Anterior cingulate cortex (tissue), 58 donors: ENCODE data around the gene AGAP1.

Experiments
- DNase-seq, 58 donors: peaks; one replicate each; lab custom pipeline; 2025; lab: John Stamatoyannopoulos, UW

The AGAP1 gene

DNA sequence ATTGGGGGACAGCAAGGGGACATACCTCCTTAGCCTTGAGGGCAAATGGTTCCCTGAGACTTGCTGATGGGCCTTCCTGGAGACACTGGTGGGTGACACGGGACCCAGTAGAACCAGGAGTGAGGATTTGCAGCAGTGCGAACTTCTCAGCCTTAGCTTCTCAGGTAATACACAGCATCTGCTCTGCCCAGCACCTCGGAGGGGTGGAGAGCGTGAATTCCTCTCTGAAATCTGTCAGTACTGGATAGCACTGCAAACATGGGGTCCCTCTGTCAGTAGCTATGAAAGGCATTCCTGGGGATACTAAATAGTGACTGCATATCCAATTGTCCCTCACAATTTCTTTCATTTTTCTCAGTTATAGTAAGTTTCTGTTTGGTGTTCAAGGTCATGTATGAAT, 522.7 kb downstream of the AGAP1 start:
- no peak for DNase-seq

DNA sequence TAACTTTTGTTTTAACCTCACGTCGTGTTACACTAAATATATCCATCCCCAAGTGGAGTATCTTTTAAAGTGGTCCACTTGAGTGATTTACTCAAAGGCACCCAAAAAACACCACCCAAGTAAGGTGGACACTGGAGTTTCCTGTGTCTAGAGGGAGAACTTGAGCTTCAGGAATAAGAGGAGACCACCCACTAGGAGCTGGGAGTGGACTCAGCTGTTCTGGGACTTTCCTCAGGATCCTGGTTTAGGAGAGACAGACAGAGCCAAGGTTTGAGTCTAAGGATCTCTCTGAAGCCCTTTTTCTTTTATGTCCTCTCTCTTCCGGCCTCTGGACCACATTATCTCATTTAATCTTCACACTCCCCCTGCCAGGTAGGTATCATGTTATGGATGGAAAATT, 523.6 kb downstream of the AGAP1 start:
- DNase-seq, result no peak

DNA sequence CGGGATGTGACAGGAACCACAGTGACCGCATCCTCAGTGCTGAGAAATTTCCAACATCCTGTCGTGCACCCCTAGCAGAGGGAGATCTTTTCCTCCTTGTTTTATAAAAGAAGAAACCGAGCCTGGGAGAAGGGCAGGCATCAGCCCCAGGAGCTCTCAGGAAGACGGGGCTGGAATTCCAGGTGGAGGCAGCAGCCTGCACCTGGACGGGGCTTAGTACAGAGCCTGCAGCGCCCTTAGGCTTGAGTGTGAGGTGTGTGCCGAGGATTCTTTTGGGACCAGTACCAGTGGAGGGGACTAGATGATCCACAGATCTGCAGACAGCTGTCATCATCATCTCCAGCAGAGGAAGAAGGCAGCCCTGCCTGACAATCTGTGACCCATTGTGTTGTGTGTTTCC, 525.6 kb downstream of the AGAP1 start:
- no peak for DNase-seq

GRCh38 chr2:236021499-236022057, 527.7 kb downstream of the AGAP1 start:
- no peak for DNase-seq

GRCh38 chr2:236022128-236022527, 528.3 kb downstream of the AGAP1 start:
- DNase-seq, result no peak

DNA sequence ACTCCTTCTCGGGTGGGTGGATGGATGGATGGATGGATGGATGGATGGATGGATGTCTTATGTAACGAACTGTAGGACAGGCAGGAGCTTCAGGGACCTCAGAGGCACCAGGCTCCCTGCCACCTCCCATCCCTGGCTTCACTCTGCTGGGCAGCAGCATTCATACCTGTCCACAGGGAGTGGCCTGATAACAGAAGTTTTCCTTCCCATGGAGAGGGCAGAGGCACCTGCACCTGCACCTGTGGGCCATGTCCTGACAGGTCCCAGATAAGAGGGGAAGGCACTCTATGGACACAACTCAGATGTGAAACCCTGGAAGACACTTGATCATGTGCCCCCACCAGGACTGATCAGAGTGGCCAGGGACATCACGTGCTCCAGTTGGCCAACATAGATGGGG, 532.0 kb downstream of the AGAP1 start:
- DNase-seq, result no peak

DNA sequence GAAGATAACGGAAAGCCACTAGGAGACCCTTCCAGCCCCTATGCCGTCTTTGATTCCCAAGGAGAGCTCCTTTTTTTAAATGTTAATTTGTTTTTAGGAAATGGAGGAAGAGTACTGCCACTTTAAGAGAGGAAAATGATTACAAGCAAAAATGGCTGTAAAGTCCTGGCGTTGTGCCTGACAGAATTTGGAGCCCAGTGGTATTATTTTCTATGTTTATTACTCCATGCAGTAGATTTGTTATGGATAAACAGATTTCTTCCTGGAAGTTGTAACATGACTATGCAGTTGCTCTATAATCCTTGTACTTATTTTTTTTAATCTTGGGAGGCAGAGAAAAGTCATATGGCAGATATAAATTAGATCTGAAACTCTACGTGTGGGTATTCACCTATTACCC, 533.0 kb downstream of the AGAP1 start:
- DNase-seq, result no peak

DNA sequence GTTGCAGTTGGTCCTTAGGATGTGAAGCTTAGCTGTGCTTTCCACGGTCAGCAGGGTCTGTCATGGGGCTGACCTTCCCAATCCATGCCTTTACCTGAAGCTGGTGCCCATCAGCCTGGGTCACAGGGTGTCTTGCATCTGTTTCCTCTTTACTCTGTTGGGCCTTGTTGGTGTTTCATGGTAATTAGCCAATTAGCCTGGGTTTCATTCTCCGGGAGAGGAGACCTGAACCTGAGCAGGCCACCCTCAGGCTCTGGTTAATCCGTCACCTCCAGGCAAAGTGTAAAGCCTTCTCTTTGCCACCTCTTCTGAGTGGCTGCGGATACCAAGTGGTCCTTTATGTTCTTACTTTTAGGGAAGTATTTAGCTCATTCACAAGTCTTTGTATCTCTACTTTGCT, 534.2 kb downstream of the AGAP1 start:
- no peak for DNase-seq

- no peak for DNase-seq
Measured at GRCh38 chr2:236033462-236033861, 539.6 kb downstream of the AGAP1 start.

DNA sequence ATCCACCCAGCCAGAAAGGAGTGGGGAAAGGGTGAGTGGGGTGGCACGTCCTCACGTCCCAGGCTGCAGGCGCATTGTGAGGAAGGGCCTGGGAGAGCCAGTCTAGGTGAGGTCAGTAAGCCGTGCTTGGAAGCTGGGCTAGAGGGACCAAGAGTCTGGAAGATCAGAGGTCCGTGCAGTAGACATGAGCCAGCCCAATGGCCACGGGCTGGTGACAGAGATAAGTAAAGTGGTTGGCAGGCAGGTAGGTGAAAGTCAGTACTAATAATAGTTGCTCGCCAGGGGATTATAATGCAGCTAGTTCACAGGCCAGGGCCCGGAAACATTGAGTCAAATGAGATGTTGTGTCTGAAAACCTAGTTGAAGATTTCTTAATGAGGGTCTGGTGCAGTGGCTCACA, 541.1 kb downstream of the AGAP1 start:
- DNase-seq, result no peak

DNA sequence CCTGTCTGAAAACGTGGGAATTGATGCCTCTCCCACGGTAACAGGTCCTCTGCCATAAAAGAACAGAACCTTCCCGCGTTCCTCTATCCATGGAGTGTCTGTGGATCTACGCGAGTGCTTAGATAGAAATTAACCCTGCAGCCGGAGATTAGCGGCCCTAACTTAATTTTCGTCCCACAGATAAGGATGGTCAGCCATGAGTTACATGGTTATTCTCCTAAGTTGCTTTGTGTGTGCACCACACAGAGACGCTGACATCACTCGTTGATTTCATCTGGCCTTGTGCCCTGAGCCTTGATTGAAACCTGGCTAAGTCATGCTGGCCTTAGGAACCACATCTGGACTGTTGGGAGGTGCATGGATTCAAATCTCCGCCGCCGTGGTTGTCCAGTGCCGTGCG, 542.2 kb downstream of the AGAP1 start:
- DNase-seq, result peak in 1 of 58 donors; percentile 10

- no peak for DNase-seq
Measured at GRCh38 chr2:236038096-236038495, 544.3 kb downstream of the AGAP1 start.

DNA sequence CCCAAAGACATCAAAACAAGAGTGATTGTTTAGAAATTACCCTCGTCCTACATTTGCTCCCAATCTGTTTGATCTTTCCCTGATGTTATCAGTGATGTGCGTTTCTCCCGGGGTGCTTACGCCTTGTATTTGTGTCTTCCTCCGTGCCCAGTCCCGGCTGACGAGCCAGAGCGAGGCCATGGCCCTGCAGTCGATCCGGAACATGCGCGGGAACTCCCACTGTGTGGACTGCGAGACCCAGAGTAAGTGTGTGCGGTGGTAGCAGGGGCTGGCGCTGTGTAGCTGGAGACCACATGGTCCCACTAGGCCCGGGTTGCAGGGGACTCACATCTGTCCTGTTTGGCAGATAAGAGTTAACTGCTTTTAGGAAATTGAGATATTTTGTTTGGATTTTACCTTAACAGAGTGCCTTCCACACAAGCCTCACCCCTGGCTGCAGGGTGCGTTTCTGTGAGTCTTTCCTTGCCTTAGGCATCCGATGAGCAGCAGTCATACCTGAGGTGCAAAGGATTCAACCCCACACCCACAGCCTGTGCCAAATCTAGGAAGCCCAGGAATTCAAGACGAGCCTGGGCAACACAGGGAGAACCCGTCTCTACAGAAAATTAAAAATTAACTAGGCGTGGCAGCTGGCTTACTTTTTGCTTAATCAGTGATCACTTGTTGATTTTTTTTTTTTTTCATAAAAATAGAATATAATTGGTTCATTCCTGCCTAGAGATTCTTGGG, 546.9 kb downstream of the AGAP1 start:
- no peak for DNase-seq

- no peak for DNase-seq
Measured at GRCh38 chr2:236041616-236042015, 547.8 kb downstream of the AGAP1 start.

DNA sequence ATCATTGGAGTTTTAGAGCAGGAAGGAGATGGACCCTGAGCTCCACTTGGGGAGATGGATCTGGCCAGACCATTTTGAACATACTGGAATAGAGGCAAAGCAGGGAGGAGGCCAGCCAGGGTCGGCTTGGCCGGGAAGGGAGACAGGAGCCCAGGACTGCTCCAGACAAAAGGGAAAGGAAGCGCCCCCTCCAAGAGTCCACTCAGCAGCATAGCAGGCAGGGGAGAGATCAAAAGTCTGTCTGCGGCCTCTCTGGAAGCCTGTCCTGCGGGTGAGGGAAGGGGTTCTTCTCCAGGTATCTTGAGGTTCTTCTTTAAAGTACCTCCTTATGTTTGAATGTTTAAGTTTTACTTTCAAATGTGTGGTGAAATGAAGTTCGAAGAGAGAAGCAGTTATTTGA, 548.2 kb downstream of the AGAP1 start:
- DNase-seq, result no peak

- no peak for DNase-seq
Measured at GRCh38 chr2:236044191-236044590, 550.3 kb downstream of the AGAP1 start.

- DNase-seq, result no peak
Measured at GRCh38 chr2:236045251-236046235, 551.7 kb downstream of the AGAP1 start.

DNA sequence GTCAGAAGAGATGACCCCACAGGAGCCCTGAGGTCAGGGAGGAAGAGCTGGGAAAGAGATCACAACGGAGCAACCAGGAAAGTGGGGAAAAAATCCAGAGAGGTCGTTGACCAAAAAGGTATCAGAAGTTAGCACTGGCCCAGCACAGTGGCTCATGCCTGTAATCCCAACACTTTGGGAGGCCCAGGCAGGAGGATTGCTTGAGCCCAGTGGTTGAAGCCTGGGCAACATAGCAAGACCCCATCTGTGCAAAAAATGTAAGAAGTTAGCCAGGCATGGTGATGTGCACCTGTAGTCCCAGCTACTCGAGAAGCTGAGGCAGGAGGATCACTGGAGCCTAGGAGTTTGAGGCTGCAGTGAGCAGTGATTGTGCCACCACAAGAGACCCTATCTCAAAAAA, 552.9 kb downstream of the AGAP1 start:
- DNase-seq, result no peak

DNA sequence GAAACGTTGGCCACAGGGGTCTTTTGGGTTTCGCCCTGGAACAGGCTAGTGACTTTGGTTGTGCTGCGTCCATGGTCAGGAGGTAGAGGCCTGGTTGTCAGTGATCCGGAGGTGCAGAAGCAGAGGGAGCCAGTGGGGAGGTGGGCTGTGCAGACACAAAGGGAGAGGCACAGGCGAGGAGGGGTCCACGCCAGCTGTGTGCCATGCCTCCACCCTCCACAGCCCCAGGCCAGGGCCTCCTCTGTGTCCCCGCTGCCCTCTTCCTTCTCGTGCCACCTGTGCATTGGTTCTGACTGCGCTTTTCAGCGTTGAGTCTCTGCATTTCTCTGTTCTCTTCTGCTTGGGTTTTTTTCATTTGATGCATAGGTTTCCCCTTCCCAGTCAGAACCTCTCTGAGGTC, 553.3 kb downstream of the AGAP1 start:
- no peak for DNase-seq

DNA sequence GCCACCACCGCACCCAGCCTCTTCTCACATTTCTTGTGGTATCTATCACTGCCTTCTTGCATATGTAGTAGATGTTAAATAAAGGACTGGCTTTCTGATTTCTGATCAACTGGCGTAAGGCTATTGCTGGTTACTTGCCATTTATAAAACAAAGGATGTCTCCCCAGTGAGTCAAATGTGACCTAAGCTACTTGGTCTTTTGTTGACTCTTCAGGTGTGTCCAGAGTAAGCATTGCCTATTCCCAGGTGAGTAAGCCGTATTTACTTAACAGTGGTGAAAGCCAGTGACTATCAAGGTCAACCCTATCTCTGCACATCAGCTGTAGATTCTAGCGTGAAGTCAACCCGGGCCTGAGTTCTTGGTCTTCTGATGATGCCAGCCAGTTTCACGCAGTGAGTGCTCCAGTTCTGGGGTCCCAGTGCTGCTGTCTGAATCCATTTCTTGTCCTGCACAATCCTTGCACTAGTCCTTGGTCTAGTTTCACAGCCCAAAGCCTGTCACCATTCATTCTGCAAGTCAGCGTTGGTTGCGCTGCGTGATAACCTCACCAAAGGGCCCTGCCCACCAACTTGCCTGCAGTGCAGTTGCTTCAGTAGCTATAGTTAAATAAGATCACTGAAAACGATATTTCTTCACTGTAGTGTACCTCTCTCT, 554.2 kb downstream of the AGAP1 start:
- no peak for DNase-seq

- DNase-seq, result no peak
Measured at GRCh38 chr2:236049981-236050380, 556.1 kb downstream of the AGAP1 start.
